Naive thymus-derived CD8-positive, alpha-beta T cell (primary cell): Measurements from ENCODE around the gene LNP1. TPM values are rescaled to one million over a fixed set of nuclear protein-coding genes. Genes with fewer than 3 reads are reported as not detected.
"Not testable (repeated sequence)": the region's sequence is repeated elsewhere in the genome, so short reads cannot be mapped to it uniquely, and the experiment has no call there.

Experiments
- ATAC-seq, 2 donors: fragments of 150-1000 bp; cut with Tn5 transposase in 1 of 2; sonication (Bioruptor Pico), chemical (Tn5 transposase) in 1 of 2; 1 replicate in 1 of 2; 2 replicates in 1 of 2; pipeline ENCODE4 v1.10.0; 2021; ENCODE audit warnings: mild to moderate bottlenecking in 2 of 2, moderate library complexity in 2 of 2
- POLR2A ChIA-PET: fragments of 350-600 bp; sonication (Branson Sonifier 250); formaldehyde crosslinking; loops from one replicate; lab custom pipeline; 2021; ENCODE audit warnings: antibody characterized with exemption; lab: Charles Lee
- DNase-seq, 10 donors: peaks; one replicate each; pipeline versions ENCODE4 v3.0.0 to v3.0.0-alpha.2; 2020 to 2022
- H3K27ac Mint-ChIP-seq, 10 donors: one replicate each; pipeline ENCODE4 v1.8.0; 2020 to 2022; ENCODE audit warnings: mild to moderate bottlenecking in 10 of 10, mixed read lengths in 10 of 10, moderate library complexity in 4 of 10, inconsistent platforms in 1 of 10
- H3K27me3 Mint-ChIP-seq, 5 donors: one replicate each; pipeline ENCODE4 v1.8.0; 2021 to 2022; ENCODE audit warnings: mixed read lengths in 5 of 5
- H3K36me3 Mint-ChIP-seq, 3 donors: one replicate each; pipeline ENCODE4 v1.8.0; 2020 to 2022; ENCODE audit warnings: mixed read lengths in 3 of 3, mild to moderate bottlenecking in 2 of 3, inconsistent platforms in 1 of 3
- H3K4me1 Mint-ChIP-seq, 4 donors: one replicate each; pipeline ENCODE4 v1.8.0; 2021 to 2022; ENCODE audit warnings: mixed read lengths in 4 of 4
- H3K4me3 Mint-ChIP-seq, 10 donors: one replicate each; pipeline ENCODE4 v1.8.0; 2020 to 2022; ENCODE audit warnings: mild to moderate bottlenecking in 10 of 10, mixed read lengths in 10 of 10, moderate library complexity in 6 of 10, inconsistent platforms in 1 of 10
- H3K9me3 Mint-ChIP-seq, 9 donors: one replicate each; pipeline ENCODE4 v1.8.0; 2020 to 2022; ENCODE audit warnings: mixed read lengths in 9 of 9, mild to moderate bottlenecking in 3 of 9, inconsistent platforms in 1 of 9, moderate library complexity in 1 of 9
- polyA plus RNA-seq, 3 donors: library from polyadenylated mRNA; unstranded; fragments of 300-500 nt; fragmentation: Illumina TruSeq; gene quantifications; one replicate each; pipeline ENCODE4 v1.2.3, GENCODE V29; 2021
- total RNA-seq, 8 experiments: library from RNA in 2 of 8; stranded (reverse) in 2 of 8; gene quantifications; one replicate each; pipeline ENCODE4 v1.2.3 and lab custom pipeline; 2021 to 2026

The LNP1 gene
- total RNA-seq (1 to 10 TPM; 2.1 to 2.4 TPM), polyA plus RNA-seq (1 to 10 TPM in 1 of 3 donors, under 1 TPM in 2; 0.40 to 2.0 (median 0.66) TPM), total RNA-seq (lab: John Stamatoyannopoulos, UW) (0.49 to 3.1 (median 2.3) reads per million in 6 experiments)

- Mint-ChIP-seq H3K4me3 (peak within 1 kb of the TSS; percentile 90 to 99 (median 98)), H3K36me3 (peaks cover 0 to 3% (median 2%) of the 10 kb centered on the region in 3 donors), H3K4me1 (peaks cover 17 to 79% (median 64%) of the 10 kb centered on the region in 4 donors), H3K27me3 (no peaks in the 10 kb centered on the region), H3K27ac (peak within 1 kb of the TSS; percentile 94 to 99 (median 97)), H3K9me3 (no peaks in the 10 kb centered on the region)
- ATAC-seq = peak; percentile 87 to 88
- POLR2A ChIA-PET = interaction anchor here (0.6 to 3.1 kb wide), 12 partner anchors 20 to 1353 kb away, joined by 3 to 26 read pairs (median 5); partner anchors contain the start of genes NIT2, PCNP, TBC1D23 and TFG
- peak; percentile 82 to 97 (median 91) for DNase-seq
These were observed at the start of gene LNP1, which contains the start of gene TOMM70 for GRCh38 chr3:100400780-100401673. Gene LNP1 (plus strand): TSS chr3:100401539. CDS start chr3:100429730, 28,191 bp downstream. Gene TOMM70 (minus strand): TSS chr3:100401089. CDS start chr3:100400949, 140 bp downstream.

GRCh38 chr3:100351770-100352169, 49.6 kb upstream of the LNP1 start:
- H3K36me3 Mint-ChIP-seq = peaks cover 14 to 97% (median 34%) of the 10 kb centered on the region in 3 donors
- ATAC-seq = not testable (repeated sequence)

GRCh38 chr3:100352296-100353231, 48.8 kb upstream of the LNP1 start:
- Mint-ChIP-seq H3K4me3 (no peak overlapping the region), H3K9me3 (peaks cover 0 to 2% (median 0%) of the 10 kb centered on the region in 9 donors), H3K4me1 (no peaks in the 10 kb centered on the region), H3K36me3 (peaks cover 14 to 92% (median 34%) of the 10 kb centered on the region in 3 donors), H3K27ac (peak overlapping the region in 4 of 10 donors; percentile 14 to 67 (median 43)), H3K27me3 (no peaks in the 10 kb centered on the region)
- POLR2A ChIA-PET = no interaction called here
- DNase-seq (no peak), ATAC-seq (no peak)

More at GRCh38 chr3:100351770-100352169, 49.6 kb upstream of the LNP1 start:
- H3K4me1 Mint-ChIP-seq, H3K27ac Mint-ChIP-seq, H3K4me3 Mint-ChIP-seq, H3K9me3 Mint-ChIP-seq, POLR2A ChIA-PET, DNase-seq, H3K27me3 Mint-ChIP-seq: not testable (repeated sequence)

- ATAC-seq (no peak), DNase-seq (no peak)
- Mint-ChIP-seq H3K36me3 (peaks cover 7 to 85% (median 21%) of the 10 kb centered on the region in 3 donors), H3K27me3 (no peaks in the 10 kb centered on the region), H3K9me3 (peaks cover 0 to 2% (median 0%) of the 10 kb centered on the region in 9 donors), H3K4me1 (no peaks in the 10 kb centered on the region), H3K4me3 (no peak overlapping the region), H3K27ac (peak overlapping the region in 4 of 10 donors; percentile 39 to 78 (median 63))
- POLR2A ChIA-PET = no interaction called here
These were observed 46.5 kb upstream of the LNP1 start for GRCh38 chr3:100354850-100355249.

- ATAC-seq = no peak
- Mint-ChIP-seq H3K27ac (peak overlapping the region in 1 of 10 donors; percentile 31), H3K4me3 (no peak overlapping the region), H3K27me3 (no peaks in the 10 kb centered on the region), H3K4me1 (no peaks in the 10 kb centered on the region), H3K36me3 (peaks cover 6 to 76% (median 32%) of the 10 kb centered on the region in 3 donors), H3K9me3 (peaks cover 0 to 9% (median 0%) of the 10 kb centered on the region in 9 donors)
- POLR2A ChIA-PET = no interaction called here
- no peak for DNase-seq
These were observed 42.9 kb upstream of the LNP1 start for GRCh38 chr3:100358413-100358812.

GRCh38 chr3:100359035-100359434, 42.3 kb upstream of the LNP1 start:
- peaks cover 0 to 9% (median 2%) of the 10 kb centered on the region in 9 donors for H3K9me3 Mint-ChIP-seq
- H3K4me3 Mint-ChIP-seq = no peak overlapping the region
- POLR2A ChIA-PET = no interaction called here
- peaks cover 9 to 75% (median 38%) of the 10 kb centered on the region in 3 donors for H3K36me3 Mint-ChIP-seq
- no peaks in the 10 kb centered on the region for H3K4me1 Mint-ChIP-seq
- peak overlapping the region in 6 of 10 donors; percentile 3 to 61 (median 10) for H3K27ac Mint-ChIP-seq
- no peaks in the 10 kb centered on the region for H3K27me3 Mint-ChIP-seq
- DNase-seq (no peak), ATAC-seq (no peak)

- peaks cover 11 to 77% (median 48%) of the 10 kb centered on the region in 3 donors for H3K36me3 Mint-ChIP-seq
- H3K27ac Mint-ChIP-seq = peak overlapping the region in 6 of 10 donors; percentile 1 to 28 (median 10)
- POLR2A ChIA-PET = no interaction called here
- DNase-seq = no peak
- H3K4me1 Mint-ChIP-seq = no peaks in the 10 kb centered on the region
- H3K4me3 Mint-ChIP-seq = no peak overlapping the region
- no peak for ATAC-seq
- H3K9me3 Mint-ChIP-seq = peaks cover 0 to 9% (median 3%) of the 10 kb centered on the region in 9 donors
- H3K27me3 Mint-ChIP-seq = no peaks in the 10 kb centered on the region
These were observed 40.4 kb upstream of the LNP1 start for GRCh38 chr3:100360757-100361496.

GRCh38 chr3:100361897-100362296, 39.4 kb upstream of the LNP1 start:
- ATAC-seq = no peak
- peaks cover 0 to 9% (median 3%) of the 10 kb centered on the region in 9 donors for H3K9me3 Mint-ChIP-seq
- no peaks in the 10 kb centered on the region for H3K4me1 Mint-ChIP-seq
- peaks cover 11 to 76% (median 51%) of the 10 kb centered on the region in 3 donors for H3K36me3 Mint-ChIP-seq
- no peaks in the 10 kb centered on the region for H3K27me3 Mint-ChIP-seq
- DNase-seq = no peak
- POLR2A ChIA-PET = no interaction called here
- no peak overlapping the region for H3K4me3 Mint-ChIP-seq
- H3K27ac Mint-ChIP-seq = peak overlapping the region in 4 of 10 donors; percentile 4 to 28 (median 10)

- POLR2A ChIA-PET = no interaction called here
- peaks cover 11 to 83% (median 59%) of the 10 kb centered on the region in 3 donors for H3K36me3 Mint-ChIP-seq
- H3K9me3 Mint-ChIP-seq = peaks cover 0 to 9% (median 3%) of the 10 kb centered on the region in 9 donors
- no peaks in the 10 kb centered on the region for H3K4me1 Mint-ChIP-seq
- H3K27me3 Mint-ChIP-seq = no peaks in the 10 kb centered on the region
- ATAC-seq (no peak), DNase-seq (no peak)
- H3K4me3 Mint-ChIP-seq = no peak overlapping the region
- H3K27ac Mint-ChIP-seq = no peak overlapping the region
These were observed 36.9 kb upstream of the LNP1 start for GRCh38 chr3:100364421-100364820.

- Mint-ChIP-seq H3K4me1 (no peaks in the 10 kb centered on the region), H3K36me3 (peaks cover 11 to 90% (median 59%) of the 10 kb centered on the region in 3 donors), H3K9me3 (peaks cover 0 to 9% (median 3%) of the 10 kb centered on the region in 9 donors), H3K27me3 (no peaks in the 10 kb centered on the region), H3K4me3 (no peak overlapping the region), H3K27ac (no peak overlapping the region)
- DNase-seq = no peak
- ATAC-seq = no peak
- POLR2A ChIA-PET = no interaction called here
These were observed 34.9 kb upstream of the LNP1 start for GRCh38 chr3:100366424-100366823.

- Mint-ChIP-seq H3K4me1 (no peaks in the 10 kb centered on the region), H3K27me3 (no peaks in the 10 kb centered on the region), H3K9me3 (peaks cover 0 to 3% (median 0%) of the 10 kb centered on the region in 9 donors), H3K4me3 (no peak overlapping the region), H3K36me3 (peaks cover 4 to 88% (median 44%) of the 10 kb centered on the region in 3 donors), H3K27ac (peak overlapping the region in 1 of 10 donors; percentile 49)
- POLR2A ChIA-PET = no interaction called here
- no peak for ATAC-seq
- DNase-seq = no peak
These were observed 32.9 kb upstream of the LNP1 start for GRCh38 chr3:100368441-100368840.
